Liver (tissue), 5 donors: ENCODE results near the gene FBXW7. TPM values are rescaled to one million over a fixed set of nuclear protein-coding genes. Genes with fewer than 3 reads are reported as not detected.

Source experiments
- polyA plus RNA-seq, 2 donors: library from polyadenylated mRNA; stranded (reverse) in 1 of 2; unstranded in 1 of 2; fragments of 200-250 nt in 1 of 2; fragments of >200 nt in 1 of 2; fragmentation: Nextera tagmentation in 1 of 2; extraction: Ambion mirVana in 1 of 2; gene quantifications; one replicate each; pipeline versions ENCODE4 v1.2.1 to v1.2.3, GENCODE V29; 2013 to 2015
- small RNA-seq: library from RNA; depleted of rRNA; stranded (forward); fragments of <200 nt; gene quantifications from one replicate; pipeline ENCODE3, GENCODE V24; 2014
- total RNA-seq, 2 donors: library from RNA; depleted of rRNA; stranded (reverse); fragments of >200 nt; gene quantifications; one replicate each; pipeline ENCODE4 v1.2.3, GENCODE V29; 2014
- donor health status: healthy.
- donor health status: healthy.
- donor health status: healthy.

FBXW7 gene
- total and polyA plus RNA-seq, 4 donors = 4.0 to 56.9 (median 16.1) TPM

Small RNA genes within 50 kb of the gene (small RNA-seq; reads per million reads assigned to genes)
- gene MIR3140 = not detected

Other genes starting within 250 kb of the FBXW7 start
- 1 to 10 TPM in 1 of 2 donors, under 1 TPM in 1; 0.65 to 4.4 TPM for gene TMEM154, start 143.9 kb upstream of the FBXW7 start, total RNA-seq
- gene TMEM154, start 143.9 kb upstream of the FBXW7 start, polyA plus RNA-seq = 1 to 10 TPM in 1 of 2 donors, under 1 TPM in 1; 0.32 to 4.0 TPM
- gene TIGD4, start 243.6 kb upstream of the FBXW7 start, total RNA-seq = under 1 TPM; 0.33 to 0.42 TPM
- under 1 TPM; 0.02 to 0.13 TPM for gene TIGD4, start 243.6 kb upstream of the FBXW7 start, polyA plus RNA-seq
- 10 to 100 TPM; 16.3 to 16.8 TPM for gene ARFIP1, start 243.9 kb upstream of the FBXW7 start, total RNA-seq
- 10 to 100 TPM in 1 of 2 donors, 1 to 10 TPM in 1; 6.8 to 13.4 TPM for gene ARFIP1, start 243.9 kb upstream of the FBXW7 start, polyA plus RNA-seq